NCI-H2107 (cell line): ENCODE measurements around the gene PCYT1A.

Experiments used
- DNase-seq: peaks from one replicate; lab custom pipeline; 2025; lab: John Stamatoyannopoulos, UW

PCYT1A gene

DNA sequence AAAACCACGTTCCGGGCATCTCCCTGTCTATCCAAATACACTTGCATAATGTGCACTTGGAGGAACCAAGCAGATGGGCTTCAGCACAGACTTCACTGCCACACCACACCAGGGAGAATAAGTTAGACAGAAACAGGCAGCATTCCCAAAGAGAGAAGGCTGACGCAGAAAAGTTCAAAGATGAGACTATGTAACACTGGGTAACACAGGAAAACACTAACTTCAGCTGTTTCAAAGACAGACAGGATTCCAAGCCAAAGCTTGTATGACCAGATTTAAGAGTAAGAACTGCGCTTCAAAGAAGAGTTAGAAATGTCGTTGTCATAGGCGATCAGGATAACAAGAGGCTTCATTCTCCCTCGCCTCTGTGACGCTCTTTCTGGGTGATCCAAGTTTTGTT, 51.3 kb downstream of the PCYT1A start:
- DNase-seq: no peak

DNA sequence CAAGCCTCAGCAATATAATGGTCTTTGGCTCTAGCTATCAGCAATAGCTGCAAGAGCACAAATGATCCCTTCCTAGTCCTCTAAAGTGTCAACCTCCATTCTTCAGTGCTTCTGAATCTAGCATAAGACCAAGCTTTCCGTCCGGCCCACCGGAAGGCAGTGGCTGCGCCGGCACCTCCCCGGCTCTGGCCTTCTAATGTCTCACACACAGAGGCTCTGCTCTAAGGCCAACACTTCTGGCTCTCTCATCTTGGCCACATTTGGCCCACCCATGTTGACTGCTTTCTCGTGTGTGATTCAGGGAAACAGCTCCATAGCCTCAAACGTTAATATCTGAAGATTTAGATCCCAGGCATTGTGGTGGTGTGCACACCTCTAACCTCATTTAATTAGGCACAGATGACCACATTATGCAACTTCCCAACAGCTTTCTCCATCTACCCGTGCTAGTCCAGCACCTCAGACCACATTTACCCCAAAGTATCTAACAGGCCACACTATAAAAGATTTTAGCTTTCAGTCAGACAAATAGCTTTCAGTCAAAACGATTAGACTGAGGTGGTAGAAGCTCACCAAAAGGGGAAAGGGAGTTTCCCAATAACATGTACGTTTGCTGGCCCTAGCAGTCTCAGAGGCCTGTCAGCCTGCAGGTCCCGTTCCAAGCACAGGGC, 51.9 kb downstream of the PCYT1A start:
- no peak for DNase-seq

DNA sequence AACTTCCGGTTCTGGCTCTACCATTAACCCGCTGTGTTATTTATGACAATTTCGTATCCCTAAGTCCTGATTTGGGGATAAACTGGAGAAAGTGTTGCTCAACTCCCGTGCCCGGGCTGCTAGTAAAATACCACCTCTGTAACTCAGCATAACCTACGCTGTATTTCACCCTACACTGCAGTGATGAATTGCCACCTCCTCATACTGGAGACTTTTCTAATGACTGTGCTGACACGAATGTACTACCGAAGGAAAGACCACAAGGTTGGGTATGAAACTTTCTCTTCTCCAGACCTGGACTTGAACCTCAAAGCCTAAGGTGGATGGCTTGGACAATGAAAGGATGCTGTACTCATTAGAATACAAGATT, 54.7 kb downstream of the PCYT1A start:
- DNase-seq: no peak

DNA sequence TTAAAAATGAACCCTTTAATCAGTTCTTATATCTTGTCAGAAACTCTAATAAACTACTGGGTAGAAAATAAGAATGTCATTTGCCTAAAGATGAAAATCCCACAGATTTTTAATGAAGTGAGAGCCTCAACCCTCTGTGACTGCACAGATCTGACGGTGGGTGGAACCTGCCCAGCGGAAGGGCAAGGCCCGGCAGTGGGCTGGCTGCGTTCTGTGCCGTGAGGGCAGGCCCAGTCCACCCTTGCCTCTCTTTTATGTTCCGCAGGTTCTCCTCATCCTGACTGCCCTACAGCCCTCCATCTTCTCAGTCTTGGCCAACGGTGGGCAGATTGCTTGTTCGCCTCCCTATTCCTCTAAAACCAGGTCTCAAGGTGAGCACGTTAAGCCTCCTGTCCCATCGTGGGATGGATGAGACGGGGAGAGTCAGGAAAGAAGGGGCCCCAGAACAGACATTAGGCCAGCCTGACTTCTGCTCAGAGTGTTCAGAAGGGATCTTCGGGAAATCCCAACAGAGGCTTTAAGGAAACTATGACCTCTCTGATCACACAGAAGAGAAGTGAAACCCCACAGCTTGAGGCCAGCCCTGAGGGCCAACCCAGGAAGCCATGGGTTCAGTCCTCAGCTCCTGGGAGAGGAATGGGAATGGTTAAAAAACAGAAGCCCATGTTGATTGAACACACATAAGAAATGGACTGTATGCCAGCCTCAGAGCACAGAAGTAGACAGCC, 55.2 kb downstream of the PCYT1A start:
- no peak for DNase-seq

GRCh38 chr3:196227629-196228493, 59.7 kb downstream of the PCYT1A start:
- no peak for DNase-seq

DNA sequence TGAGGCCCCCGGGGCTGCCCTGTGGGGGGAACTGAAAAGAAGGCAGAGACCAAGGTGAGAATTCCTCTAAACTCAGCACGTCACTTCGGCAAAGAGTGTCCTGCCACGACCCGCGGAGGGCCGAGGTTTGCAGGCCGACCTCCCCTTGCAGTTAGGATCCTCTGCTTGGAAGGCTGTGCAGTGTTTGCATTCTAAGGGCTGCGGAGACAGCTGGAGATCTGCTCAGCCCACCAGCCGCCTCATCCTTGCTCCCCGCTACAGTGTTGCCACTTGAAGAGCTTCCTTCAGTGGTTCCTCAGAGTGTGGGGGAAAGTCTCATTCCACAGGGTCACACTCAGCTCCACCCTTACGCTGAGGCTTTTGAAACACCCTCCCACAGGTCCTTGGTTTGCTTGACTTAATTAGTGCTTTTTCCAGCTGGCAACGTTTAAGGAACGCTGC, 60.4 kb downstream of the PCYT1A start:
- DNase-seq: no peak

DNA sequence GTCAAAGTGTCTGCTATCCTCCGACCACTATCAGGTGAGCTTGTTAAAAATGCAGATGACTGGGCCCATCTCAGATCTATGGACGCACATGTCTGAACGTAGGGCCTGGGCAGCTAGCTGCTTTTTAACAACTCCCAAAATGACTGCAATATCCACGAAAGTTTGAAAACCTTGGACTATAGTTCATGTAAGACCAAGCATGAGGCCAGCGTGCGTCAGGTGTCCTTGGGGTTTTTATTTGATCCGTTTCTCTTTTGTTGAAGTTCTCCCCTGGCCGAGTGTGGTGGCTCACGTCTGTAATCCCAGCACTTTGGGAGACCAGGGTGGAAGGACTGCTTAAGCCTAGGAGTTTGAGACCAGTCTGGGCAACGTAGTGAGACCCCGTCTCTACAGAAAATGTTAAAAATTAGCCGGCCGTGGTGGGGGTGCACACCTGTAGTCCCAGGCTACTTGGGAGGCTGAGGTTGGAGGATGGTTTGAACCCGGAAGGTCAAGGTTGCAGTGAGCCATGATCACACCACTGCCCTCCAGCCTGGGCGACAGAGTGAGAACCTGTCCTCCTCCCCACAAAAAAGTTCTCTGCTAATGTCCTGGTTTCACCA, 61.7 kb downstream of the PCYT1A start:
- DNase-seq: no peak

DNA sequence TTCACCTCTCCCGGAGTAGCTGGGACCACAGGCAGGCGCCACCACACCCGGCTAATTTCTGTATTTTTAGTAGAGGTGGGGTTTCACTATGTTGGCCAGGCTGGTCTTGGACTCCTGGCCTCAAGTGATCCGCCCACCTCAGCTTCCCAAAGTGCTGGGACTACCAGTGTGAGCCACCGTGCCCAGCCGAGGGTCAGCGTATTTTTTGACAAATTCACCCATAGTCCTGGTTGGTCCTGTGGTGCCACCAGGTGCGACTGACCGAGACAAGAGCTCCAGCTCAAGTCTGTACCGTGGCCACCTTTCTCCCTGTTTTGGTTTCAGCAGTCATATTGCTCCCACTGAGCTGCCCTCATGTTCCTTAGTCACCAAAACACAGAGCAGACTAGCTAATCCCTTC, 62.4 kb downstream of the PCYT1A start:
- no peak for DNase-seq

- DNase-seq: no peak
Measured at GRCh38 chr3:196222876-196223595, 64.5 kb downstream of the PCYT1A start.

GRCh38 chr3:196220991-196221390, 66.5 kb downstream of the PCYT1A start:
- DNase-seq: no peak

- DNase-seq: no peak
Measured at GRCh38 chr3:196220587-196220986, 66.9 kb downstream of the PCYT1A start.

- DNase-seq: no peak
Measured at GRCh38 chr3:196219970-196220311, 67.6 kb downstream of the PCYT1A start.

DNA sequence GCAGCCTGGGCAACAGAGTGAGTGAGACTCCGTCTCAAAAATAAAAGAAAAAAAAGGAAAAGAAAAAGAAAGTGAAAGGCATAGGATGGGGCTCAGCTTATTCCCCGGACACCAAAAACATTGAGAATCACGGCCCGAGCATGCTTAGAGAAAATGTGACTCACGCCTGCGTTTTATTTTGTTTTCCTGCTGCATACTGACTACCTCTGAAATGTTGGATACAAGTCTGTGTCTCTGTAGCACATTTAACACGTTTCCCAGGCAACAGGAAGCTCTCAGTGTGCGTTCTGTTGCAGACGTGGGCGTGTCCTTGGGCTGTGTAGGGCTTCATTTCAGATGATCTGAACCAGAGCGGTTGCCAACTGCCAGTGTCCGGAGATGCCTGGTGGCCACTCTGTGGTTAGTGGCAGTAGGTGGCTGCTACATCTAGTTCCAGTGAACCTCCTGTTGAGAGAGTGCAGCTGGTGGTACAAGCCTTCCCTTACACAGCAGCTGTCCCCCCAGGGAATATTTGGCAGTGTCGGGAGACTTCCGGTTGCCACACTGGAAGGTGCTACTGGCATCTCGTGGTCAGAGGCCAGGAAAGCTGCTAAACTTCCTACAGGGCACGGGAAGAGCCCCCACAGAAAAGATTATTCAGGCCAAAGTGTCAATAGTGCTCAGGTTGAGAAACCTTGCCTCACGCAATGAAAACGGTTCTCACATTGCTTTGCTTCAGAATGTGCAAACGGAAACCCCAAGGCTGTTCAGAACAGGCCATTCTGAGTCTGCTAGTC, 68.1 kb downstream of the PCYT1A start:
- DNase-seq: peak; percentile 84

DNA sequence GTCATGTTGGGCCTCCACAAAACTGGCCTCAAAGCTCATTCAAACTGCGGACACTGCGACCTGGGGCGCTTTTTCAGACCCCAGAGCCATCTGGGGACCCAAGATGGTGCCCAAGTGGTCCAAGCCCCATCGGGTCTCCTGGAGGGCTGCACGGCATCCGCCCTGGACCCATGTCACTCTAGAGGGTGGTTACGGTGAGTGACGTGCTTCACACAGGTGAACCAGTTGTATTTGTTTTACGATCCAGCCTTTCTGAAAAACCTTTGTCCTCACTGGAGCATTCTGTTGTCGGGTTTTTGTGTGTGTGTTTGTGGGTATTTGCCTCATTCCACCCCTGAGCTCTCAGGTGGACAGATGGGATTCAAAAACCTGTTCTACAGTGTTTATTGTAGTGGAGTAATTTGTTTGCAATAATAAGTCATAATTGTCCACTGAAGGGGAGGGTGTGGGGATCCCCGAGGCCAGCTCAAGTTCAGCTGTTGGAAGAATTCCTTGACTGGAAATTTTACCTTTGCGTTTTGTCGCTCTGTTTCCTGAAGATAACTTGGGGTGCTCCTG, 69.3 kb downstream of the PCYT1A start:
- DNase-seq: no peak

- no peak for DNase-seq
Measured at GRCh38 chr3:196217307-196218154, 70.0 kb downstream of the PCYT1A start.

- no peak for DNase-seq
Measured at GRCh38 chr3:196216681-196217211, 70.8 kb downstream of the PCYT1A start.

GRCh38 chr3:196216089-196216564, 71.4 kb downstream of the PCYT1A start, which contains the start of gene SLC51A:
Gene SLC51A, plus strand, starts transcription at chr3:196216534. Its CDS starts 179 bp downstream, at chr3:196216713.
- DNase-seq: no peak

- no peak for DNase-seq
Measured at GRCh38 chr3:196215493-196216020, 72.0 kb downstream of the PCYT1A start.
